OCI-LY7 (cell line): ENCODE results near the gene DIP2A.

Source experiments
- CTCF ChIP-seq: fragments of 200-600 bp; sonication (generic); conservative IDR thresholded peaks from 2 replicates; pipeline ENCODE4 v1.5.1; 2014; ENCODE audit warnings: mild to moderate bottlenecking, antibody characterized with exemption, low read length, moderate library complexity, mixed read lengths
- EZH2phosphoT487 ChIP-seq: fragments of 200-600 bp; sonication (generic); IDR thresholded peaks from 2 replicates; pipeline ENCODE4 v1.6.1; 2018; ENCODE audit warnings: low read depth, borderline replicate concordance, mild to moderate bottlenecking, mixed run types, antibody characterized with exemption, low read length, moderate library complexity, mixed read lengths

GRCh38 chr21:46428286-46428685 lies 30.4 kb upstream of the DIP2A start:
- TF ChIP-seq CTCF (no peak), EZH2phosphoT487 (no peak)
